HG03135 (cell line): ENCODE results near the gene TBC1D7.
A peak's percentile ranks its signal among the peaks of the same experiment; 100 is the strongest.
"Not testable (repeated sequence)": the region's sequence is repeated elsewhere in the genome, so short reads cannot be mapped to it uniquely, and the experiment has no call there.

Source experiments
- ATAC-seq: cut with Tn5 transposase; IDR thresholded peaks from one replicate; pipeline ENCODE4 v1.9.1; 2021; ENCODE audit warnings: mild to moderate bottlenecking, moderate library complexity; ENCODE audit not compliant: unreplicated experiment

Gene TBC1D7

GRCh38 chr6:13326031-13326586, 2.2 kb downstream of the TBC1D7 start:
- not testable (repeated sequence) for ATAC-seq

GRCh38 chr6:13319891-13320564, 8.3 kb downstream of the TBC1D7 start:
- no peak for ATAC-seq

GRCh38 chr6:13318821-13319220, 9.5 kb downstream of the TBC1D7 start:
- no peak for ATAC-seq

- ATAC-seq = no peak
These were observed 12.4 kb downstream of the TBC1D7 start for GRCh38 chr6:13315896-13316295.

- no peak for ATAC-seq
These were observed 13.5 kb downstream of the TBC1D7 start for GRCh38 chr6:13314806-13315205.

GRCh38 chr6:13311155-13311554, 17.2 kb downstream of the TBC1D7 start:
- ATAC-seq = no peak

- no peak for ATAC-seq
These were observed 20.0 kb downstream of the TBC1D7 start for GRCh38 chr6:13308332-13308731.

GRCh38 chr6:13307508-13307995, 20.8 kb downstream of the TBC1D7 start:
- no peak for ATAC-seq

GRCh38 chr6:13305791-13306190, 22.5 kb downstream of the TBC1D7 start:
- no peak for ATAC-seq

GRCh38 chr6:13305288-13305687, 23.0 kb downstream of the TBC1D7 start:
- ATAC-seq = no peak

- ATAC-seq = peak; percentile 39
These were observed 23.6 kb downstream of the TBC1D7 start for GRCh38 chr6:13304580-13305260.

- no peak for ATAC-seq
These were observed 24.2 kb downstream of the TBC1D7 start for GRCh38 chr6:13304101-13304500.

- peak; percentile 38 for ATAC-seq
These were observed 24.7 kb downstream of the TBC1D7 start for GRCh38 chr6:13303668-13304017.

GRCh38 chr6:13302751-13303667, 25.3 kb downstream of the TBC1D7 start:
- peak; percentile 71 for ATAC-seq

- no peak for ATAC-seq
These were observed 26.0 kb downstream of the TBC1D7 start for GRCh38 chr6:13302291-13302690.

GRCh38 chr6:13300643-13301590, 27.4 kb downstream of the TBC1D7 start:
- no peak for ATAC-seq

GRCh38 chr6:13299918-13300317, 28.4 kb downstream of the TBC1D7 start:
- ATAC-seq = no peak

- no peak for ATAC-seq
These were observed 28.9 kb downstream of the TBC1D7 start for GRCh38 chr6:13299403-13299821.

GRCh38 chr6:13298446-13298845, 29.9 kb downstream of the TBC1D7 start:
- no peak for ATAC-seq

GRCh38 chr6:13297391-13297790, 30.9 kb downstream of the TBC1D7 start:
- no peak for ATAC-seq
